NCI-H510A (cell line): ENCODE data around the gene JMJD4.
A peak's percentile ranks its signal among the peaks of the same experiment; 100 is the strongest.

Experiments used
- DNase-seq: peaks from one replicate; lab custom pipeline; 2025; lab: John Stamatoyannopoulos, UW

The JMJD4 gene

GRCh38 chr1:227768640-227769039 is 33.5 kb upstream of the JMJD4 start:
- no peak for DNase-seq

GRCh38 chr1:227768125-227768439 is 33.0 kb upstream of the JMJD4 start:
- no peak for DNase-seq

GRCh38 chr1:227767401-227768124 is 32.5 kb upstream of the JMJD4 start:
- no peak for DNase-seq

- DNase-seq, result no peak
Observed at GRCh38 chr1:227766653-227767277, 31.7 kb upstream of the JMJD4 start.

GRCh38 chr1:227766015-227766634 is 31.0 kb upstream of the JMJD4 start:
- peak; percentile 97 for DNase-seq

- DNase-seq, result no peak
Observed at GRCh38 chr1:227765261-227766014, 30.3 kb upstream of the JMJD4 start.

GRCh38 chr1:227764019-227764391 is 28.9 kb upstream of the JMJD4 start:
- no peak for DNase-seq

- DNase-seq, result no peak
Observed at GRCh38 chr1:227763246-227764018, 28.3 kb upstream of the JMJD4 start.

GRCh38 chr1:227762231-227762911 is 27.3 kb upstream of the JMJD4 start:
- peak; percentile 92 for DNase-seq

- DNase-seq, result no peak
Observed at GRCh38 chr1:227761621-227762230, 26.6 kb upstream of the JMJD4 start.

GRCh38 chr1:227760377-227760776 is 25.3 kb upstream of the JMJD4 start:
- DNase-seq, result no peak

- no peak for DNase-seq
Observed at GRCh38 chr1:227759341-227760300, 24.5 kb upstream of the JMJD4 start.

- DNase-seq, result no peak
Observed at GRCh38 chr1:227758366-227758765, 23.3 kb upstream of the JMJD4 start.

- DNase-seq, result no peak
Observed at GRCh38 chr1:227757781-227758180, 22.7 kb upstream of the JMJD4 start.

- DNase-seq, result no peak
Observed at GRCh38 chr1:227756172-227756959, 21.3 kb upstream of the JMJD4 start.

GRCh38 chr1:227754958-227755357 is 19.9 kb upstream of the JMJD4 start:
- DNase-seq, result no peak

GRCh38 chr1:227753999-227754711 is 19.1 kb upstream of the JMJD4 start:
- no peak for DNase-seq
